Measurements from ENCODE around the gene IL20.

- no peak for TF ChIP-seq TAF1 (IDR thresholded peaks at IDR 0.05; ENCODE audit: low read depth, low read length)
- no peak for TF ChIP-seq POLR2AphosphoS5 (IDR thresholded peaks at IDR 0.05; ENCODE audit: low read depth, low read length)
- TF ChIP-seq POLR2A (IDR thresholded peaks at IDR 0.05; ENCODE audit: low read depth, low read length), result no peak
- no peak for TF ChIP-seq PAX5 (IDR thresholded peaks at IDR 0.05; ENCODE audit: insufficient read depth, low read length, severe bottlenecking)
- no peak for TF ChIP-seq POU2F2 (IDR thresholded peaks at IDR 0.05; ENCODE audit: low read depth, low read length)
- no peak for TF ChIP-seq SPI1 (IDR thresholded peaks at IDR 0.05; ENCODE audit: low read depth, low read length)
These were observed 30.8 kb downstream of the IL20 start for GRCh38 chr1:206896261-206896660.

Data from GM12891 (cell line).